Measurements from ENCODE around the gene PRCD.
"Not testable (repeated sequence)": the region's sequence is repeated elsewhere in the genome, so short reads cannot be mapped to it uniquely, and the experiment has no call there.

The PRCD gene

GRCh38 chr17:76550712-76551615, 11.1 kb downstream of the PRCD start:
- in situ Hi-C loops (cut with HindIII; ENCODE audit: low sequenced_read_pairs) = no loop called here

- in situ Hi-C loops (cut with HindIII; ENCODE audit: low sequenced_read_pairs) = no loop called here
These were observed 11.8 kb downstream of the PRCD start for GRCh38 chr17:76551685-76552084.

GRCh38 chr17:76553178-76553908, 13.5 kb downstream of the PRCD start:
- in situ Hi-C loops (cut with HindIII; ENCODE audit: low sequenced_read_pairs) = no loop called here

GRCh38 chr17:76554131-76554530, 14.3 kb downstream of the PRCD start:
- in situ Hi-C loops (cut with HindIII; ENCODE audit: low sequenced_read_pairs) = no loop called here

- in situ Hi-C loops (cut with HindIII; ENCODE audit: low sequenced_read_pairs) = no loop called here
These were observed 17.0 kb downstream of the PRCD start for GRCh38 chr17:76556765-76557367.

- in situ Hi-C loops (cut with HindIII; ENCODE audit: low sequenced_read_pairs) = no loop called here
These were observed 17.7 kb downstream of the PRCD start for GRCh38 chr17:76557368-76558197.

GRCh38 chr17:76558198-76559095, 18.6 kb downstream of the PRCD start:
- in situ Hi-C loops (cut with HindIII; ENCODE audit: low sequenced_read_pairs) = no loop called here

GRCh38 chr17:76559460-76559859, 19.6 kb downstream of the PRCD start:
- in situ Hi-C loops (cut with HindIII; ENCODE audit: low sequenced_read_pairs) = not testable (repeated sequence)

- in situ Hi-C loops (cut with HindIII; ENCODE audit: low sequenced_read_pairs) = no loop called here
These were observed 20.4 kb downstream of the PRCD start for GRCh38 chr17:76560036-76560876.

GRCh38 chr17:76560877-76561221, 21.0 kb downstream of the PRCD start:
- in situ Hi-C loops (cut with HindIII; ENCODE audit: low sequenced_read_pairs) = no loop called here

GRCh38 chr17:76561332-76561731, 21.5 kb downstream of the PRCD start:
- in situ Hi-C loops (cut with HindIII; ENCODE audit: low sequenced_read_pairs) = no loop called here

- in situ Hi-C loops (cut with HindIII; ENCODE audit: low sequenced_read_pairs) = no loop called here
These were observed 22.0 kb downstream of the PRCD start for GRCh38 chr17:76561799-76562268.

GRCh38 chr17:76562734-76563148, 22.9 kb downstream of the PRCD start:
- in situ Hi-C loops (cut with HindIII; ENCODE audit: low sequenced_read_pairs) = no loop called here

- in situ Hi-C loops (cut with HindIII; ENCODE audit: low sequenced_read_pairs) = not testable (repeated sequence)
These were observed 23.5 kb downstream of the PRCD start for GRCh38 chr17:76563359-76563758.

GRCh38 chr17:76564991-76565727, 25.3 kb downstream of the PRCD start:
- in situ Hi-C loops (cut with HindIII; ENCODE audit: low sequenced_read_pairs) = not testable (repeated sequence)

GRCh38 chr17:76565728-76566612, 26.1 kb downstream of the PRCD start:
- in situ Hi-C loops (cut with HindIII; ENCODE audit: low sequenced_read_pairs) = no loop called here

GRCh38 chr17:76566613-76566943, 26.7 kb downstream of the PRCD start:
- in situ Hi-C loops (cut with HindIII; ENCODE audit: low sequenced_read_pairs) = no loop called here
